GM12801 (cell line): ENCODE results near the gene RANBP17.

Experiments
- TF ChIP-seq, protein P1 (sequence below): IDR thresholded peaks from one replicate; pipeline ENCODE4 v1.5.1; 2011; ENCODE audit warnings: control low read depth; ENCODE audit not compliant: insufficient read length; ENCODE audit errors: extremely low read depth

Gene RANBP17

DNA sequence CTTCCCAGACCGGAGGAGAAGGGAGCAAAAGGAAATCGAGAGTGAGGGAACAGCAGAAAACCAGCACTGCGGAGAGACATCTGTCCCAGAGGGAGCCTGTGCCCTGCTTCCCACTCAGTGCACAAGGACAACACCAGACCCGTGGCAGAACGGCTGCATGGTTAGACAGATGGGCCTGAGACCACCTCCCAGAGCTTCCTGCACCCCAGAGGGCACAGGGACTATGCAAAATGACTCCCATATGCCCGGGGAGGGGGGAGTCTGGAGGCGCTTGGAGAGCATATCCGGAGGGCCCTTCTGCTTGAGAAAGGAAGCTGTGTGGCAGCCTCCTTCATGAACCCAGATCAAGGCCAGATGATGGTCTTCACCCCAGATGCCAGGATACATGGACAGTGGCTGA lies 473.8 kb downstream of the RANBP17 start:
- TF ChIP-seq, protein P1, sequence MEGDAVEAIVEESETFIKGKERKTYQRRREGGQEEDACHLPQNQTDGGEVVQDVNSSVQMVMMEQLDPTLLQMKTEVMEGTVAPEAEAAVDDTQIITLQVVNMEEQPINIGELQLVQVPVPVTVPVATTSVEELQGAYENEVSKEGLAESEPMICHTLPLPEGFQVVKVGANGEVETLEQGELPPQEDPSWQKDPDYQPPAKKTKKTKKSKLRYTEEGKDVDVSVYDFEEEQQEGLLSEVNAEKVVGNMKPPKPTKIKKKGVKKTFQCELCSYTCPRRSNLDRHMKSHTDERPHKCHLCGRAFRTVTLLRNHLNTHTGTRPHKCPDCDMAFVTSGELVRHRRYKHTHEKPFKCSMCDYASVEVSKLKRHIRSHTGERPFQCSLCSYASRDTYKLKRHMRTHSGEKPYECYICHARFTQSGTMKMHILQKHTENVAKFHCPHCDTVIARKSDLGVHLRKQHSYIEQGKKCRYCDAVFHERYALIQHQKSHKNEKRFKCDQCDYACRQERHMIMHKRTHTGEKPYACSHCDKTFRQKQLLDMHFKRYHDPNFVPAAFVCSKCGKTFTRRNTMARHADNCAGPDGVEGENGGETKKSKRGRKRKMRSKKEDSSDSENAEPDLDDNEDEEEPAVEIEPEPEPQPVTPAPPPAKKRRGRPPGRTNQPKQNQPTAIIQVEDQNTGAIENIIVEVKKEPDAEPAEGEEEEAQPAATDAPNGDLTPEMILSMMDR: no peak

DNA sequence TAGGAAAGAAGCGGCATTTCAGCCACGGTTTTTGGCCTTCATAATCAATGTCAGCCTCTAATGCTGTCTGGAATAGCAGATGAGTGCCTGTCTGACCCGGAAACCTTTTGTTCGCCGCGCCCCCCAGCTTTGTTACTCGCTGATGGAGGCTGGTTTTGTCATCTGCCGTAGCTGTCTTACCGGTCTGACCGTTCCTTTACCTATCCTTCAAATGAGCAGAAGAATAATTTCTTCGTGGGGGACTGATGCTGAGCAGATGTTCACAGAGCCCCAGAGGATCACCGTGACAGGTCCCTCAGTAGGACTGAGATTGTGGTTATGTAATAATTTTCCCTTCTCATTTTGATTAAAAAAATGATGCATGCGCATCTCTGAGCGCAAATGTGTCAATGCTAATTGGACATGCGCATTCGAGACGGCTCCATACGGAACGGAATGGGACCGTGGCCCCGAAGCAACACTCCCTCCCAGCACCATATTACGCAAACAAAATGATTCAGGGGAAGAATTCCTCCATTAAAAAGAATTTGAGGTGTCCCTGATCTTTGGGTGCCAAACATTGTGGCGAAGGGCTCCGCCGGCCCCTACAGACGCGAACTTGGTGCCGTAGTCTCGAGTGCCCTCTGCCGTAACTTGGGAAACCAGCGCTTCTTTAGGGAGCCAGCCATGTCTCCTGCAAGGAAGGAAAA lies 474.8 kb downstream of the RANBP17 start:
- TF ChIP-seq, protein P1: no peak

DNA sequence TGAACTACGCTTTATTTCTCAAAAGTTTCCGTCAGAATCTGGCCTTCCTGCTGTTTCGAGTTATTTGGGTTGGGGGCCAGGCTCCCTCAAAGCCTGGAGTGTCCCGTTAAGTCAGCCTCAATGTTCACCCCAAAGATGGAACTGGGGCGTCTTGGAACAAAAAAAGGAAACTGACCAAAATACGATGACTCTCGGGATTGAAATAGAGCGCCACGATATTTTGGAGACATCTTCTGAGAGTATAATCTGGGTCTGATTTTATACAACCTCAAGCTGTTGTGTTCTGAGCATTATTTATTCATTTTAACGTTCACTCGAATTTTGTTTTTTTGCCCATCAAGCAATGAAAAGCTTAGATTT lies 475.4 kb downstream of the RANBP17 start:
- TF ChIP-seq, protein P1: no peak

DNA sequence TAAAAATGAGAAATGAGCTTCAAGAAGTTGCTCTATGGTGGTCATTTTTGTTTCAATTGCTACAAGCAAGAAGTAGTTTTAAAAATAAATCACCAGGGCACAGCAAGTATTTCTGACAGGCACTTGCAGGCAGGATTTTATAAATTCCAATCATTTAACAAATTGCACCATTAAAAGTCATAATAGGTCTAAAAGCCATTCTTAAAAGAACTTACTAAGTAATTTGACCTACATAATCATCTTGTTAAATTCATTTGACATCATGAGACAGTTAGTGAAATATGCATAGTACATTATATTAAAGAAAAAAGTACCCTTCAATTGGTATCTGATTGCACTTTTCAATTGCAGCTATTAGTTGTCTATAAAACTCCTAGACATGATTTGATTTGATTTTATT lies 478.2 kb downstream of the RANBP17 start:
- TF ChIP-seq, protein P1: no peak

DNA sequence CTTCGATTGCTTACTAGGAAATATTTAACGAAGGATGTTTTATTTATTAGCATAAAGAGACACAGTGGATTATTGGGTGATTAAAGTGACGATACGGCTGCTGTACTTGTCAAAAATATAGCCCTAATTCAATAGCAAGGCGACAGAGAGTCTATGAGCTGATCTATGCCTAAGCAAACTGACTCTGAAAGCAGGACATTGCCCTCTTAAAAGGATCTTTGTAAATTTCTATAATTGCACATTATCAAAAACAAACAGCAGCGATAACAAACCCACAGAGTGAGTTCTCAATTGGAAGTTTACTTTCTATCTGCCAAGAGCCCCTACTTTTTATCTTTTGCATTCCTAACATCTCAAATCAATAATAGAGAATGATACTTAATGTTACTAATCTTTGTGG lies 478.7 kb downstream of the RANBP17 start:
- TF ChIP-seq, protein P1: no peak

DNA sequence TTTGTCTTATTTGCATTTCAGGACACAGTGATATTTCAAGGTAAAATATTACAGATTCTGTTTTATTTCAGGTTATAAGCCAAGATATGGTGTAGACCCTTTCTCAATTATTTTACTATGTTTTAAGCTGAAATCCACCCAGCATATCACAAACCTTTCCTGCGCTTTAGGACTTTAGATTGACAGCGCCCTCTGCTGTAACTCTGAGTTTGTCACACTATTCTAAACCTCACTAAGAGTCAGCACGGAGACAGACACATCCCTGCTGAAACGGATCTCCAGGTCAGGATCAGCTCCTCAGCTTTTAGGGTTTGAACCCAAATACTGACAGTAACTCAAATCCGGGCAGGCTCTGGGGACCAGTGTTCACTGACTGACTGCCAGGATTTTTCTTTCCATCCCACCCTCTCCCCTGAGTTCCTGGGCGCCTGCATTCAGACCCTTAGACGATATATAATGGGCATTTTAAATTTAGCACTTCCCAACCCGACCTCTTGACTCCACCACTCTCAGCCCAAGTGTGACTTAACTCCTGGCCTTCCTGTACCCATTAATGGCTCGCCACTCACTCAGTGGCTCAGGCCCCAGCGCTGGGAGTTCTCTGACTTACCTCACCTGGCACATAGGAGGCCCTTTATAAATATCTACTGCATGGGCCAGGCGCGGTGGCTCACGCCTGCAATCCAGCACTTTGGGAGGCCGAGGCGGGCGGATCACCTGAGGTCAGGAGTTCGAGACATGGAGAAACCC lies 480.7 kb downstream of the RANBP17 start:
- TF ChIP-seq, protein P1: no peak

DNA sequence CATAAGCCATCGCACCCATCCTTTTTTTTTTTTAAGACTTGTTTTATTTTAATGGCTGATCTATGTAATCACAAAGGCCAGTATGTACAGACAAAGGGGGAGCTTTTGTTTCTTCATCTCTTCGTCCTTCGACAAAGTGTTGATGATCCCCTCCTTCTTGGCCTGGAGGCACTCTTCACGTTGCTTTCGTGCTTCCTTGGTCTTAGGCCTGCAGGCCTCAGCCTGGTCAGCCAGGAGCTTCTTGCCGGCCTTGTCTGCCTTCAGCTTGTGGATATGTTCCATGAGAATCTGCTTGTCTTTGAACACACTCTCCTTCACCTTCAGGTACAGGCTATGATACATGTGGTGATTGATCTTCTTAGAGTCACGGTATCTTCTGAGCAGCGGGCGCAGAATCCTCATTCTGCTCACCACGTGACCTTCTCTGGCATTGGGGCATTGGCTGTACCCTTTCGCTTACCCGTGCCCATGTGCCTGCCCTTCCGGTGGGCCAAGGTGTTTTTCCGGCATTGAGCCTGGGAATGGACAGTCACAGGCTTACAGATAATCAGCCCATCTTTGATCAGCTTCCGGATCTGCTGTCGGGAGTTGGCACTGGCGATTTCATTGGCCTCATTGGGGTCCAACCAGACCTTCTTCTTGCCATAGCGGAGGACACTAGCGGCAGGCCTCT lies 483.3 kb downstream of the RANBP17 start:
- TF ChIP-seq, protein P1: no peak
